ENCODE data around the gene GLIS2. TPM values are rescaled to one million over a fixed set of nuclear protein-coding genes. Genes with fewer than 3 reads are reported as not detected.

Gene GLIS2
- total RNA-seq, 8 experiments from 2014 or later = 2.7 to 10.2 (median 7.5) TPM

DNA sequence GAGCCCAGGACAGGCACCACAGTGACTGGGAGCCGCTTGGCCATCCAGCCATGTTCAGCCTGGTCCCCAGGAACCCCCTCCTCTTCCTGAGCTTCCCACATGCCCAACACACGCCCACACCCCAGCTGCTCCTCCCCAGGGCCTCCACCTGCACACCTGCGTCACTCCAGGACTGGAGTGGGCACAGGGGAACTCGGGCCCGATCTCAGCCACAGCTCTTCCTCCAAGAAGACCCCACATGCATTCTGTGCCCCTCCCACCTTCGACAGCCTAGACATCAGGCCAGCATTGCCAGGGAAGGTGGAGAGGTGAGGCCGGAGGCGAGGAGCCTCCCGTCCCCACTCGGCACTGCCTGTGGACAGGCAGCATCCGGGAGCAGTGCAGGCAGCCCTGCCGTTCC is 49.7 kb downstream of the GLIS2 start:
- 60% methylated on average over 1 of the region's 12 CpGs; no CpG with 5 or more reads in 9 of the 10 experiments for WGBS, 10 experiments
- no peak overlapping the region for H3K27ac ChIP-seq
- no peak overlapping the region for H3K4me3 ChIP-seq
- in situ Hi-C loops (cut with MboI; ENCODE audit: low pct_unique_long_range_greater_than_20kb in 2 of 9, low sequenced_read_pairs in 9 of 9, unreplicated experiment in 9 of 9) = no loop called here
- no peaks in the 10 kb centered on the region for H3K4me1 ChIP-seq (replicated peaks in 1 of 2)
- no peak for ATAC-seq (replicated peaks in 6 of 8)

GRCh38 chr16:4366016-4366415 is 50.1 kb downstream of the GLIS2 start:
- in situ Hi-C loops (cut with MboI; ENCODE audit: low pct_unique_long_range_greater_than_20kb in 2 of 9, low sequenced_read_pairs in 9 of 9, unreplicated experiment in 9 of 9) = no loop called here
- 60% methylated on average over 2 of the region's 13 CpGs; no CpG with 5 or more reads in 9 of the 10 experiments for WGBS, 10 experiments
- H3K4me1 ChIP-seq (replicated peaks in 1 of 2) = peaks cover 0 to 3% of the 10 kb centered on the region in 2 donors
- no peak overlapping the region for H3K27ac ChIP-seq
- no peak overlapping the region for H3K4me3 ChIP-seq
- ATAC-seq (replicated peaks in 6 of 8) = no peak

DNA sequence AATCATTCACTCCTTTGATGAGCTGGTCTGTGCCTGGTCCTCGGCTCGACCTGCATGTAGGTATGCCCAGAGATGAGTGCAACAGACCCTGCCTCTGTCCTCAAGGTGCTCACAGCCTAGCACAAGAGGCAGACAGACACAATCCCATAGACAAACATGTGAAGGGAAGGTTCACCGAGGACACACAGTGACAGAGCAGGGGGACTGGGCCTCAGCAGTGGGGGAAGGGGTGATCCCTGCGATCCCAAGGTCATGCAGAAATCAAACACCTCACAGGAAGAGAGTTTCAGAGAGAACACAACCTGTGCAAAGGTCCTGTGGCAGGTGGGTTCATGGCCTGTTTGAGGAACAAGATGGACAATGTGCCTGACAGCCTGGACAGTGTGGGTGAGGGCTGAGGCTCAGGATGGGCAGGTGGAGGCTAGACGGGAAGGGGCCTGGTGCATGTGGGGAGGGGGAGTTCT is 51.6 kb downstream of the GLIS2 start:
- in situ Hi-C loops (cut with MboI; ENCODE audit: low pct_unique_long_range_greater_than_20kb in 2 of 9, low sequenced_read_pairs in 9 of 9, unreplicated experiment in 9 of 9) = no loop called here
- H3K4me3 ChIP-seq = no peak overlapping the region
- ATAC-seq (replicated peaks in 6 of 8) = no peak
- no peak overlapping the region for H3K27ac ChIP-seq
- H3K4me1 ChIP-seq (replicated peaks in 1 of 2) = peaks cover 7 to 12% of the 10 kb centered on the region in 2 donors
- 96 to 100% (median 100%) methylated on average over 1 to 4 of the region's 5 CpGs; no CpG with 5 or more reads in 5 of the 10 experiments for WGBS, 10 experiments

- Histone ChIP-seq H3K4me3 (no peak overlapping the region), H3K4me1 (replicated peaks in 1 of 2) (peaks cover 23 to 29% of the 10 kb centered on the region in 2 donors), H3K27ac (no peak overlapping the region)
- WGBS, 10 experiments = 70 to 100% (median 80%) methylated on average over 1 to 4 of the region's 13 CpGs; no CpG with 5 or more reads in 6 of the 10 experiments
- ATAC-seq (replicated peaks in 6 of 8) = no peak
- in situ Hi-C loops (cut with MboI; ENCODE audit: low pct_unique_long_range_greater_than_20kb in 2 of 9, low sequenced_read_pairs in 9 of 9, unreplicated experiment in 9 of 9) = no loop called here
Observed at GRCh38 chr16:4369007-4369733, 53.3 kb downstream of the GLIS2 start.

- Histone ChIP-seq H3K4me3 (no peak overlapping the region), H3K4me1 (replicated peaks in 1 of 2) (peaks cover 28 to 39% of the 10 kb centered on the region in 2 donors), H3K27ac (no peak overlapping the region)
- WGBS, 10 experiments = 86 to 100% (median 94%) methylated on average over 1 to 2 of the region's 3 CpGs; no CpG with 5 or more reads in 7 of the 10 experiments
- no peak for ATAC-seq (replicated peaks in 6 of 8)
- in situ Hi-C loops (cut with MboI; ENCODE audit: low pct_unique_long_range_greater_than_20kb in 2 of 9, low sequenced_read_pairs in 9 of 9, unreplicated experiment in 9 of 9) = no loop called here
Observed at GRCh38 chr16:4370151-4370550, 54.3 kb downstream of the GLIS2 start.

GRCh38 chr16:4370570-4371356 is 54.9 kb downstream of the GLIS2 start:
- in situ Hi-C loops (cut with MboI; ENCODE audit: low pct_unique_long_range_greater_than_20kb in 2 of 9, low sequenced_read_pairs in 9 of 9, unreplicated experiment in 9 of 9) = no loop called here
- 43 to 80% (median 60%) methylated on average over 1 to 6 of the region's 14 CpGs; no CpG with 5 or more reads in 5 of the 10 experiments for WGBS, 10 experiments
- ATAC-seq (replicated peaks in 6 of 8) = peak in 2 of 8 experiments; percentile 2 to 3
- Histone ChIP-seq H3K27ac (no peak overlapping the region), H3K4me3 (peak overlapping the region in 1 of 5 donors; percentile 46), H3K4me1 (replicated peaks in 1 of 2) (peaks cover 28 to 40% of the 10 kb centered on the region in 2 donors)

DNA sequence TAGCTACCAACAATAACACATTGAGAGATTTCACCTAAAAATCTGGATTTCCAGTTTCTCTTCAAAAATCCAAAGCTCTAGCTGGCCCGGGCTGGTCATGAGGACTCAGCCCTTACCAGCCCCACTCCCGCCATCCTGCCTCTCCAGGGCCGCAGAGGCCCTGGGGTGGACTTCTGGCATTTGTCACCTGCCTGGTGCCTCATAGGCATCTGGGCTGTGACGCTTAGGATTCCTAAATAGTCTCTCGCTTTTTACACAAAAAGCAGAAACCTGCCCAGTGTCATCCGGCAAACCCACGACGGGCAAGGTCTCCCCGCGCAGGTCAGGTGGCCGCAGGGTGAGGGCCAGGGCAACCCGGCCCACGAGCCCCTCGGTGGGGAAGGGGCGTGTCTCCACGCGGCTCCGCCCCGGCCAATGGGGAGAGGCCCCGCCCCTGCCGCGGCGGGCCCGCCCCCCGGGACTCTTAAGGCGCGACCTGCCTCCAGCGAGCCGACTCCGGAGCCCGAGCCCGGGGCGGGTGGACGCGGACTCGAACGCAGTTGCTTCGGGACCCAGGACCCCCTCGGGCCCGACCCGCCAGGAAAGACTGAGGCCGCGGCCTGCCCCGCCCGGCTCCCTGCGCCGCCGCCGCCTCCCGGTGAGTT is 55.6 kb downstream of the GLIS2 start, which contains the start of gene VASN:
Gene VASN (plus strand): TSS at position 492 of the 644 bp plus-strand sequence. CDS start 9,030 bp downstream, outside the sequence.
- in situ Hi-C loops (cut with MboI; ENCODE audit: low pct_unique_long_range_greater_than_20kb in 2 of 9, low sequenced_read_pairs in 9 of 9, unreplicated experiment in 9 of 9) = no loop called here
- peak; percentile 25 to 82 (median 68) for ATAC-seq (replicated peaks in 6 of 8)
- no peak within 1 kb of the TSS for H3K27ac ChIP-seq
- peak within 1 kb of the TSS; percentile 42 to 57 (median 46) for H3K4me3 ChIP-seq
- H3K4me1 ChIP-seq (replicated peaks in 1 of 2) = peaks cover 28 to 40% of the 10 kb centered on the region in 2 donors
- WGBS, 10 experiments = 0 to 58% (median 28%) methylated on average over 1 to 3 of the region's 50 CpGs; no CpG with 5 or more reads in 6 of the 10 experiments

DNA sequence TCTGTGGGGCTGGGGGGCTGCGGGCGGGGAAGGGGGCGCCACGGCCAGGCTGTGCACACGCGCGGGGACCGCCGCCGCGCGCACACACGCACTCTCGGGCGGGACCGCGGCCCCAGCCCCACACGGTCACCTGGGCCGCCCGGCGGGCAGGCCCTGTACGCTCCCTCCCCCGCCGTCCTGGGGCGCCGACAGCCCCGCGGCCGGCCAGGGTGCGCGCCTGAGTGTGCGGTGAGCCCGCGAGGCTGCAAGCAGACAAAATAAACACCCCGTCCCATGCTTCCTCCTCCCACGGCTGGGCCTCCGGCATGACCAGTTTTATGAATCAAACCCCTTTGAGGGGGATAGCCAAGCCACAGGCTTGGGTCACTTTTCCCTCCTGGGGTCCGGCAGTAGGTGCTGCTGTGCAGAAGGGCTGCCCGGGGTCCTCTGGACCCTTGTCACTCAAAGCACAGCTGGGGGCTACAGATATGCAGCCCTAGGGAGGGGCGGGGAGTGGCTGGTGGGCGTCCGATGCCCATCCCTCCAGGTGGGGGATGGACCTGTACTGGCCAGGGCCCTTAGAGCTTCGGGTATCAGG is 56.2 kb downstream of the GLIS2 start:
- H3K4me3 ChIP-seq = peak overlapping the region; percentile 42 to 57 (median 46)
- WGBS, 10 experiments = 0% methylated on average over 3 of the region's 43 CpGs; no CpG with 5 or more reads in 9 of the 10 experiments
- H3K27ac ChIP-seq = no peak overlapping the region
- in situ Hi-C loops (cut with MboI; ENCODE audit: low pct_unique_long_range_greater_than_20kb in 2 of 9, low sequenced_read_pairs in 9 of 9, unreplicated experiment in 9 of 9) = no loop called here
- peaks cover 28 to 40% of the 10 kb centered on the region in 2 donors for H3K4me1 ChIP-seq (replicated peaks in 1 of 2)
- peak; percentile 1 to 51 (median 38) for ATAC-seq (replicated peaks in 6 of 8)

DNA sequence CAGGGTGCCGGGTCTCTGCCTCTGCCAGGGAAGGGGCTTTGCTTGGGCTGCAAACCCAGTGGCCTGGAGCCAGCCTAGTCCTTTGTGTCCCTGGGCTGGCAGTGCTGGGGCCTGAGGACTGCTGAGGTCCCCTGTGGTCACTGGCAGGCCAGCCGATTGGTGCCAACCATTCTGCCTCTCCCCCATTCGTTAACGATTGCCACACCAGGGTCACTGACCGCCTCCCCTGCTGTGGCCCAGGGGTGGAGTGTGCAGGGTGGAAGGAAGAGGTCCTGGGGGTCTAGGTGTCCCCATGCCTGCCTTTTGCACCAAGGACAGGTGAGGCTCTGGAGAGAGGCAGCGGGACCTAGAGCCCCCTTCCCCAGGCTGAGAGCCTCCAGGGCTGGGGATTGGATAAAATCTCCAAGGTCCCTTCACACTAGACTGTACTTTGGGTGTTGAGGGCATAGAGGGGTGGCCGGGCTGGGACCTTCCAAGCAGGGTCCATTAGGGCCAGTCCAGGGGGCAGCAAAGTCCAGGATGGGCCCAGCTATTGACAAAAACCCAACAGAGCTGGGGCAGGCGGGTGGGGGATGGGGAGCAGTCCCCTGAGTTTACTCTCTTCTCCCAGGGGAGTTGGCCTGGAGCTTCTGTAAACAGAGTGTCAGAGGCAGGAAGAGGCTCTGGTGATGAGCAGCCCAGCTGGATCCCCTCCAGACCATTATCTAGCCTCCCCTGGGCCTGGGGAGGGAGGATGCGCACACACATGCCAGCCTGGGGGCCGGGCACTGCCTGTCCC is 56.9 kb downstream of the GLIS2 start:
- peak in 3 of 8 experiments; percentile 6 to 42 (median 6) for ATAC-seq (replicated peaks in 6 of 8)
- peak overlapping the region in 3 of 5 donors; percentile 42 to 57 (median 46) for H3K4me3 ChIP-seq

GRCh38 chr16:4373356-4373908 is 57.6 kb downstream of the GLIS2 start:
- in situ Hi-C loops (cut with MboI; ENCODE audit: low pct_unique_long_range_greater_than_20kb in 2 of 9, low sequenced_read_pairs in 9 of 9, unreplicated experiment in 9 of 9) = no loop called here
- Histone ChIP-seq H3K4me1 (replicated peaks in 1 of 2) (peaks cover 28 to 47% of the 10 kb centered on the region in 2 donors), H3K4me3 (peak overlapping the region in 1 of 5 donors; percentile 42), H3K27ac (peak overlapping the region in 1 of 2 donors; percentile 39)
- ATAC-seq (replicated peaks in 6 of 8) = peak in 5 of 8 experiments; percentile 16 to 42 (median 19)
- WGBS, 10 experiments = no CpG with 5 or more reads among the region's 9 CpGs

More for the DNA sequence above, 56.9 kb downstream of the GLIS2 start:
- H3K4me1 ChIP-seq (replicated peaks in 1 of 2) = peaks cover 28 to 41% of the 10 kb centered on the region in 2 donors
- H3K27ac ChIP-seq = no peak overlapping the region
- in situ Hi-C loops (cut with MboI; ENCODE audit: low pct_unique_long_range_greater_than_20kb in 2 of 9, low sequenced_read_pairs in 9 of 9, unreplicated experiment in 9 of 9) = no loop called here
- 0 to 100% (median 70%) methylated on average over 1 to 3 of the region's 10 CpGs; no CpG with 5 or more reads in 7 of the 10 experiments for WGBS, 10 experiments

- 0 to 12% methylated on average over 1 to 5 of the region's 30 CpGs; no CpG with 5 or more reads in 8 of the 10 experiments for WGBS, 10 experiments
- in situ Hi-C loops (cut with MboI; ENCODE audit: low pct_unique_long_range_greater_than_20kb in 2 of 9, low sequenced_read_pairs in 9 of 9, unreplicated experiment in 9 of 9) = no loop called here
- H3K4me1 ChIP-seq (replicated peaks in 1 of 2) = peaks cover 28 to 48% of the 10 kb centered on the region in 2 donors
- peak overlapping the region in 1 of 5 donors; percentile 6 for H3K4me3 ChIP-seq
- peak; percentile 1 to 61 (median 48) for ATAC-seq (replicated peaks in 6 of 8)
- peak overlapping the region in 1 of 2 donors; percentile 39 for H3K27ac ChIP-seq
Observed at GRCh38 chr16:4373909-4374742, 58.3 kb downstream of the GLIS2 start.

Data from motor neuron (in vitro differentiated cells).